Measurements from ENCODE around the gene KIAA0232.

GRCh38 chr4:6783111-6783981 lies 819 bp downstream of the KIAA0232 start:
- TF ChIP-seq EP300 (IDR thresholded peaks at IDR 0.05): no peak
- no peak for TF ChIP-seq CTCF (IDR thresholded peaks at IDR 0.05)
